Keratinocyte (primary cell): ENCODE results near the gene MAGI2. TPM values are rescaled to one million over a fixed set of nuclear protein-coding genes. Genes with fewer than 3 reads are reported as not detected.

Source experiments
- DNase-seq: peaks from one replicate; pipeline ENCODE4 v3.0.0-alpha.2; 2011; ENCODE audit warnings: low read depth, missing footprints, low spot score
- FAIRE-seq: peaks from 2 replicates; lab custom pipeline; 2011; peaks lifted over from hg19 to GRCh38; lab: Jason Lieb, UNC
- H2AFZ ChIP-seq: 2 replicates; pipeline ENCODE4 v1.6.0; 2012; ENCODE audit warnings: low read length, control low read depth, inconsistent platforms; ENCODE audit not compliant: control insufficient read depth
- H3K27ac ChIP-seq: 2 replicates; pipeline ENCODE4 v1.5.1; 2011; ENCODE audit warnings: low read length; ENCODE audit not compliant: control insufficient read depth, insufficient read depth
- H3K27me3 ChIP-seq: 3 replicates; pipeline ENCODE4 v1.6.0; 2011; ENCODE audit warnings: low read length; ENCODE audit not compliant: control insufficient read depth, insufficient read depth; ENCODE audit errors: extremely low read depth
- H3K36me3 ChIP-seq, 2 experiments: 2 replicates in 1 of 2; 3 replicates in 1 of 2; pipeline ENCODE4 v1.5.1; 2011; ENCODE audit warnings: low read length in 2 of 2, mild to moderate bottlenecking in 1 of 2; ENCODE audit not compliant: control insufficient read depth in 2 of 2, insufficient read depth in 2 of 2; ENCODE audit errors: extremely low read depth in 1 of 2
- H3K4me1 ChIP-seq: 3 replicates; pipeline ENCODE4 v1.5.1; 2011; ENCODE audit warnings: low read length; ENCODE audit not compliant: control insufficient read depth, insufficient read depth; ENCODE audit errors: extremely low read depth
- H3K4me2 ChIP-seq: 3 replicates; pipeline ENCODE4 v1.6.0; 2011; ENCODE audit warnings: low read depth, low read length; ENCODE audit not compliant: control insufficient read depth, insufficient read depth; ENCODE audit errors: extremely low read depth
- H3K4me3 ChIP-seq, 3 experiments: fragments of 200-600 bp in 1 of 3; sonication (generic) in 1 of 3; 2 replicates in 2 of 3; 3 replicates in 1 of 3; pipeline ENCODE4 v1.5.1; 2011 to 2016; ENCODE audit warnings: low read length in 3 of 3, mild to moderate bottlenecking in 3 of 3, control low read depth in 2 of 3, inconsistent platforms in 1 of 3, low read depth in 1 of 3, mixed read lengths in 1 of 3, mixed run types in 1 of 3, moderate library complexity in 1 of 3; ENCODE audit not compliant: control insufficient read depth in 2 of 3, insufficient read depth in 2 of 3; ENCODE audit errors: extremely low read depth in 1 of 3
- H3K79me2 ChIP-seq: 2 replicates; pipeline ENCODE4 v1.6.0; 2012; ENCODE audit warnings: low read length; ENCODE audit not compliant: control insufficient read depth, insufficient read depth
- H3K9ac ChIP-seq: 3 replicates; pipeline ENCODE4 v1.6.0; 2011; ENCODE audit warnings: low read length; ENCODE audit not compliant: control insufficient read depth, insufficient read depth; ENCODE audit errors: extremely low read depth
- H3K9me1 ChIP-seq: 3 replicates; pipeline ENCODE4 v1.6.0; 2011; ENCODE audit warnings: low read length; ENCODE audit not compliant: control insufficient read depth, insufficient read depth; ENCODE audit errors: extremely low read depth
- H3K9me3 ChIP-seq: 2 replicates; pipeline ENCODE4 v1.5.1; 2012; ENCODE audit warnings: low read depth, low read length; ENCODE audit not compliant: control insufficient read depth
- H4K20me1 ChIP-seq: 3 replicates; pipeline ENCODE4 v1.6.0; 2011; ENCODE audit warnings: low read length; ENCODE audit not compliant: control insufficient read depth, insufficient read depth; ENCODE audit errors: extremely low read depth
- CTCF ChIP-seq, 3 experiments: IDR thresholded peaks in 1 of 3; conservative IDR thresholded peaks in 1 of 3; optimal IDR thresholded peaks in 1 of 3; 2 replicates in 2 of 3; 3 replicates in 1 of 3; pipeline versions ENCODE3 to v1.5.1; 2011; ENCODE audit warnings: low read length in 3 of 3, mild to moderate bottlenecking in 3 of 3, moderate library complexity in 2 of 3, control low read depth in 1 of 3, inconsistent platforms in 1 of 3; ENCODE audit not compliant: insufficient read depth in 2 of 3; ENCODE audit errors: extremely low read depth in 1 of 3
- EZH2 ChIP-seq: IDR thresholded peaks from one replicate; pipeline ENCODE4 v1.6.1; 2012; ENCODE audit warnings: inconsistent platforms, mild to moderate bottlenecking, low read length, moderate library complexity
- dilution Hi-C: fragments of 300-500 bp; cut with MboI; formaldehyde crosslinking; loops from one replicate; pipeline ENCODE4 v1.7.0; 2020; ENCODE audit warnings: low sequenced_read_pairs; ENCODE audit not compliant: extremely low pct_ligation_motif_present
- polyA plus RNA-seq, 5 experiments: library from polyadenylated mRNA; depleted of rRNA in 3 of 5; stranded (reverse) in 3 of 5; stranded (forward) in 1 of 5; unstranded in 1 of 5; fragments of >200 nt; gene quantifications; 1 replicate in 1 of 5; 2 replicates in 3 of 5; 3 replicates in 1 of 5; pipeline versions ENCODE4 v1.2.1 to v1.2.3, GENCODE V29; 2011 to 2012; ENCODE audit warnings: missing spikeins in 2 of 5, low read depth in 1 of 5, low replicate concordance in 1 of 5

The MAGI2 gene
- polyA plus RNA-seq, 1 donor (not counting 4 experiments of a cell fraction or from before 2014, with no cell fraction given): 0.07 TPM

- Histone ChIP-seq H3K79me2 (no peaks in the 10 kb centered on the region), H3K9me3 (no peaks in the 10 kb centered on the region), H3K4me2 (no peak overlapping the region), H3K27me3 (no peaks in the 10 kb centered on the region), H2AFZ (no peak overlapping the region), H3K27ac (no peak overlapping the region), H3K36me3 (no peaks in the 10 kb centered on the region), H3K9me1 (no peaks in the 10 kb centered on the region), H3K9ac (no peak overlapping the region), H3K4me3 (no peak overlapping the region), H4K20me1 (no peaks in the 10 kb centered on the region), H3K4me1 (no peaks in the 10 kb centered on the region)
- no peak for DNase-seq
- FAIRE-seq: no peak
- dilution Hi-C loops: no loop called here
- TF ChIP-seq CTCF (optimal IDR thresholded peaks at IDR 0.05 in 1 of 3, IDR thresholded peaks at IDR 0.05 in 1 of 3, conservative IDR thresholded peaks at IDR 0.05 in 1 of 3; ENCODE audit: extremely low read depth in 1 of 3, insufficient read depth in 2 of 3, low read length in 3 of 3) (no peak), EZH2 (no peak)
Measured at GRCh38 chr7:78438433-78438832, 1015.0 kb downstream of the MAGI2 start.

GRCh38 chr7:78437118-78437517 lies 1016.3 kb downstream of the MAGI2 start:
- no peak overlapping the region for H2AFZ ChIP-seq
- no peaks in the 10 kb centered on the region for H3K27me3 ChIP-seq
- H3K4me2 ChIP-seq: no peak overlapping the region
- no peaks in the 10 kb centered on the region for H4K20me1 ChIP-seq
- no peak for FAIRE-seq
- H3K9me3 ChIP-seq: no peaks in the 10 kb centered on the region
- no peak overlapping the region for H3K27ac ChIP-seq
- no peaks in the 10 kb centered on the region for H3K9me1 ChIP-seq
- DNase-seq: no peak
- no peaks in the 10 kb centered on the region for H3K4me1 ChIP-seq
- no peaks in the 10 kb centered on the region for H3K36me3 ChIP-seq
- no peaks in the 10 kb centered on the region for H3K79me2 ChIP-seq
- dilution Hi-C loops: no loop called here
- TF ChIP-seq CTCF (optimal IDR thresholded peaks at IDR 0.05 in 1 of 3, IDR thresholded peaks at IDR 0.05 in 1 of 3, conservative IDR thresholded peaks at IDR 0.05 in 1 of 3; ENCODE audit: extremely low read depth in 1 of 3, insufficient read depth in 2 of 3, low read length in 3 of 3) (no peak), EZH2 (no peak)
- no peak overlapping the region for H3K4me3 ChIP-seq
- no peak overlapping the region for H3K9ac ChIP-seq
